GM18520 (cell line): ENCODE results near the gene STEAP1B.
"Not testable (repeated sequence)": the region's sequence is repeated elsewhere in the genome, so short reads cannot be mapped to it uniquely, and the experiment has no call there.

Experiments used
- ATAC-seq: cut with Tn5 transposase; IDR thresholded peaks from one replicate; pipeline ENCODE4 v1.9.1; 2021; ENCODE audit not compliant: unreplicated experiment

The STEAP1B gene

GRCh38 chr7:22433165-22433700 lies 66.8 kb downstream of the STEAP1B start:
- ATAC-seq = not testable (repeated sequence)

GRCh38 chr7:22432203-22432718 lies 67.7 kb downstream of the STEAP1B start:
- ATAC-seq = no peak

GRCh38 chr7:22430457-22430856 lies 69.5 kb downstream of the STEAP1B start:
- no peak for ATAC-seq

DNA sequence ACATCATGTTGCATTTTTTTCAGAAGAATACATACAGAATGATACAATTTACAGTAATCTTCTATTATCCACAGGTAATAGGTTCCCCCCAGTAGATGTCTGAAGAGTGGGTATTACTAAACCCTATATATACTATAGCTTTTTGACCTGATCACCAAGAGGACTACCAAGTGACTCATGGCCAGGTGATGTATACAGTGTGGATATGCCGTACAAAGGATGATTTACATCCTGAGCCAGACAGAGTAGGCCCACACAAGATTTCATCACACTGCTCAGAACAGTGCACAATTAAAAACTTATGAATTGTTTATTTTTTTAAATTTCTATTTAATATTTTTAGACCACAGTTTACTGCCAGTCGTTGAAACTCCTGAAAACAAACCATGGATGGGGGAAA lies 70.6 kb downstream of the STEAP1B start:
- no peak for ATAC-seq

- no peak for ATAC-seq
Observed at GRCh38 chr7:22427855-22428254, 72.1 kb downstream of the STEAP1B start.

DNA sequence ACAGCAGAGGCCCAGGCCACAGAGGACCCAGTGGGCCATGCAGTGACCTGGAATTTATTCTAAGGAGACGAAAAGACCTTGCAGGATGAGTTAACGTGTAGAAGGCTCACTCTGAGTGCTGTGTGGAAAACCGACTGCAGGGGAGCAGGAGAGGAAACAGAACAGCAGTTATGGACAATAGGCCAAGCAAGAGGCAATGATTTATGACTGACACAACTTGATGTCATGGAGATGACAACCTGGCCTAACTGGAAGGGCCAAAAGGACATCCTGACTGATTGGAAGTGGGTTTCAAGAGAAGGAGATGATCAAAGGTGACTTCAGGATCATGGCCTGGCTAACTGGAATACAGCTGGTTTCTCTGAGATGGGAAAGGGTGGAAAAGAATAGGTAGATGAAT lies 72.9 kb downstream of the STEAP1B start:
- no peak for ATAC-seq

- peak; percentile 43 for ATAC-seq
Observed at GRCh38 chr7:22426463-22427094, 73.4 kb downstream of the STEAP1B start.

- no peak for ATAC-seq
Observed at GRCh38 chr7:22425361-22425760, 74.6 kb downstream of the STEAP1B start.

DNA sequence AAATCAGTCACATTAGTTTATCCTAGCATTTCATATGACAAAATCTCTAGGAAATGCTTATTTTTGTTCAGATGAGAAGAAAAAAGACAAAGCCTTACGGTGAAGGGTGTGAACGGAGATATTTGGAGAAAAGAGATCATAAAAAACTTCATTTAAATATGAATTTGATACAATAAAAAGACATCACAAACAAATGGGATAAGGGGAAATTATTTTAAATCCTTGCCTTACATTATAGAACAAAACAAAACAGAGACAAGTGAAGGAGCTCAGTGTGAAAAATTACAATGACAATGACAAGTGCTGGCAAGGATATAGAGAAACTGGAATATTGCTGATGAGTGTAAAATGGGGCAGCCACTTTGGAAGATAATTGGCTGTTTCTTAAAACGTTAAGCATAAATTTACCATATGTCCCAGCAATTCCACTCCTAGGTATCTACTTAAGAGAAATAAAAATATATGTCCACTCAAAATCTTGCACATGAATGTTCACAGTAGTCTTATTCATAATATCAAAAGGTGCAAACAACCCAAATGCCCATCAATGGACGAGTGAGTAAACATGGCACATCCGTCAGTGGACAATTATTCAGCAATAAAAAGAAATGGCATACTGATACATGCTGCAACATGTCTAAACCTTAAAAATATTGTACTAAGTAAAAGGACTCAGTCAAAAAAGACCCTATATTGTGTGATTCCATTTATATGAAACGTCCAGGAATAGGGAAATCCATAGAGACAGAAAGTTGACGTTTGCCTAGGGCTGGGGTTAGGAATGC lies 77.0 kb downstream of the STEAP1B start:
- no peak for ATAC-seq

GRCh38 chr7:22420973-22421635 lies 78.9 kb downstream of the STEAP1B start:
- no peak for ATAC-seq

GRCh38 chr7:22420008-22420407 lies 80.0 kb downstream of the STEAP1B start:
- no peak for ATAC-seq

DNA sequence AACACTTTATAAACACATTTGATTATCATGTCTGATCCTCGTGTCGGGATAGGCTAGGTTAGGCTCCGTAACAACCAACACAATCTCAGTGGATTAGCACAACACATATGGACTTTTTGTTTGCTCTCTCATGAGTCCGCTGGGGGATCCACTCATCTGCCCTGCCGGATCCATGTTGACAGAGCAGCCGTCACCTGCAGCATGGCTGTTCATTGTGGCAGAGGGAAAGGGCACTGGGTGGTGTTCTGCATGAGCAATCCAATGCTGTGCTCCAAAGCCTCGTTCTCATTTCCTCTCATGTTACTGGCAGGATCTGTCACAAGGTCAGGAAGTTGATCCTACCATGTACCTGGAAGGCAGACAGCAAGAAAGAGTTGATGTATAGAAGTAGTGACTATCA lies 80.5 kb downstream of the STEAP1B start:
- ATAC-seq = no peak

DNA sequence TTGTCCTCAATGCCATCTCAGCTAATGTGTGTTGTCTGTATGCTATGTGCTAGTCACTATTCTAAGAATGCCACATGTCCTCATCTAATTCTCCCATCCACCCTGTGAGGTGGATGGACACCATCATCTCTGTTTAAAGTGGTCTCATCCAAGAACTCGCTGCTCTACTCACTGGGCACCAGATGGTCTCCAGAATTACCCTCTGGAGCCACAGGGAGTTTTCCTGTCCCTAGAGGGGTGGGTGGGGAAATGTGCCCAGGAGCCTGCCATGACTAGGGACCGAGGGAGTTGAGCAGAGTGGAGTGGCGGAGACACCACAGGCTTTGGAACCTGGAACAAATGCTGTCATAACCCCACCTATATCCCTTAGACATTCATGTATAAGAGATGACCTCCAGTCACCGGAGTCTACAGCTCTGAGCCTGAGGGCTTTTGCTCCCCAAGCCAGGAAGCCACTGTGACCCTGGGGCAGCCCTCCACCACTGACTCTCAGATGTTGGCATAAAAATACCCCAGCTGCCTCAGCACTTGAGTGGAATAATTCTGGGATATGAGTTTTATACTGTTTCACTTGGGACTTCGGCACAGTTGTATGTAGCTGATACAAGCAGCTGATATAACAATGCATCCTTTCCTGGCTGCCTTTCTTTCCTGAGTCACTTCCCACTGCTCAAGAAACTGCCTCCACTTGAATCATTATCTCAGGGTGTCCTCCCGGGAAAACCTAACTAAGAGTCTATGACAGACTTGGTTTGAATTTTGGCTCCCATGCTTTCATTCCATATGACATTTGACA lies 81.5 kb downstream of the STEAP1B start:
- no peak for ATAC-seq

- no peak for ATAC-seq
Observed at GRCh38 chr7:22417841-22418240, 82.1 kb downstream of the STEAP1B start.

GRCh38 chr7:22417349-22417748 lies 82.6 kb downstream of the STEAP1B start:
- no peak for ATAC-seq

DNA sequence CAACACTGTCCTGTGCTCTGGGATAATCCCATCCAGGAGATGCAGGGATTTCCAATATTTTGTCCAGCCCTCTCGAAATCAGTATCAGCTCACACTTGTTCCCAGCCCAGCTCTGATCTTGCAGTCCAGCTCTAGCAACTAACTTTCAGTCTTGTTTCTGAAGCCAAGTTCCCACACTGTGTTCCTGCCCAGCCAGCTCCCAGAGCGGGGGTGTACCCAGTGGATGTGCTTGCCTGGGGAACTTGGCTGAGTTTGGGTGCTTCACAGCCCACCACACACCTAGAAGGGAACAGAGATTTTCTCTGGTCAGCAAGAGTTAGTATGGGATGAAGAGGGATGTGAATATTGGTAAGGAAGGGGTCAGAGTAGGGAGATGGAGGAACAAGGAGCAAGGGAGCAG lies 85.6 kb downstream of the STEAP1B start:
- ATAC-seq = no peak

DNA sequence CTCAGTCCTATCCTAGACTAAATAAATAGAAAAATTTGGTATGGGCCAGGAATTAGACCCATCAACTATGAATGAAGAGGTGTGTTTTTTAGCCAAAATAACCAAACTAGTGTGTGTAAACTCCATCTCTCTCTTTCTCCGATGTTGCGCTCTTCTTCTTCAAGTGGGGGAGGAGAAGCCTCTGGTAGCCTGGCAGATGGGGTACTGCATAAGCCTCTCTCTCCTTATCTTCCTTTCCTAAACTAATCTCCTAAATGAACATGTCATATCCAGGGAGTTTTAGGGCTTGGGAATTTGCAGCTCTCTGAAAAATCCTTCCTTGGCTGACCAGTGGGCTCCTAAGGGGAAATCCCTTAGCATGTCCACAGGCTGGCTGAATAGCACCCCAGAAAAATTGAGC lies 86.8 kb downstream of the STEAP1B start:
- ATAC-seq = no peak

DNA sequence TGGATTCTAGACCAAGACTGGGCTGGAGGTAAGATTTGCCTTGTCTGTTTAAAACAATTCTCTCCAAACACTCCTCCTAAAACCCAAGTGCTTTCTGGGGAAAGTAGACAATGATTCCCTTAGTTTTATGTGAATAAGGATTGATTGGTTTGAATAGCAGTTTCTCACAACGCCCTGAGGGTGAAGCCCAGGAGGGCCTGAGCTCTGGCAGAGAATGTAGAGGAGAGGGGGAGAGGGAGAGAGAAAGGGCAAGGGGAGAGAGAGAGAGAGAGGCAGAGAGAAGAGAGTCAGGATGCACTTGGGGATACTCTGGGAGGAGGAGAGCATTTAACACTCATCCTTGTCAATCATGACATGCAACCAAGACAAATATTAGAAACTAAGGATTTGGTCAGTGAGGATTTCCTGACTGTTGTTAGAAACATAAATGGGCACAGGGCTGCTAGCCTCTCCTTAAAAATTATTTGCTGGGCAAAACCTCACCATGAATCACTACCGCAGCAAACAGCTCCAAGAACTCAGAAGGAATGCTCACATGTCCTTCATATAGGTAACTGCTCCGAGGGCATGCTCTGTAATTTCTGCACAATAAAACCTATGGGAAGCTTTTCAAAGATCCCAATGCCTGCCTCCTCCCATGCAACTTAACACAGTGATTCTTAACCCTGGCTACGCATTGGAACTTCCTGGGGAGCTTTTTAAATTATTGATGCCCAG lies 87.9 kb downstream of the STEAP1B start:
- no peak for ATAC-seq

DNA sequence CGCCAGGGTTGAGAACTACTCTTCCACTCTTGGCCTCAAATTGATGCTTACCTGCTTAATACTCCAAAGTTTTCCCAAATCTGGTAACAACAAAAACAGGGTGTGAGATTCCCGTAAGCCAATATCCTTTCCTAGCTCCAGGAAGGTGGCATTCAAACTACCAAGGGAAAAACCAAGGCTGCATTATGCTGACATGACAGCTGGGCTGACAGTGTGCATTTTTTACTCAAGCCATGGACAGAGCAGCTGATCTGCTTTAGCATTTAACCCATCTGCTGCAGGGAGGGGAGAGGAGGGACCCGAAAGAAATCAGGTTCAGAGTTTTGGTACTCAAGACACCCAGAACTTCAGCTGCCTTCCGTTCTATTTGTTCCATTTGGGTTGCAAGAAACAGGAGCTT lies 93.3 kb downstream of the STEAP1B start:
- no peak for ATAC-seq

GRCh38 chr7:22404421-22405023 lies 95.5 kb downstream of the STEAP1B start:
- ATAC-seq = no peak
